ENCODE measurements around the gene TNMD. TPM values are rescaled to one million over a fixed set of nuclear protein-coding genes. Genes with fewer than 3 reads are reported as not detected.

The TNMD gene
- total RNA-seq, 1 donor from 2014 or later, result not detected

DNA sequence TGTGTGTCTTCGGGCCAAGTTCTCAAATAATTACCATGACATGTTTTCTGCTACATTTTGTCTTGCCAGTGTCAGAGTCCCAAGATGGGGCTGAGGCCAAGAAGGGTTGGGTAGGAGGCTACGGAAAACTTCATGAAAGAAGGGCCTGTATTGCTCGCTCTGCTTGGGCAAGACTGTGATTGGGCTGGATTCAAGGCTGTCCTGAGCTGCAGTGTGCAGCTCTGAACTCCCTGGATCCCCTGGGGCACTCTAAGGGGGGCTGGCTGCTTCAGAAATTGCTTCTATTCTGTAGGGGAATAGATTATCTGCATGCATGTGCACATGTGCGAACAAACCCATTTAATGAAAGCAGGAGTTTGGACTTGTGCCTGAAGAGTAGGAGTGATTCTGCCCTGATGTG lies 38.3 kb downstream of the TNMD start:
- Mint-ChIP-seq H3K4me1 (peaks cover 7% of the 10 kb centered on the region), H3K9me3 (no peaks in the 10 kb centered on the region), H3K36me3 (ENCODE audit: low read depth) (no peaks in the 10 kb centered on the region), H3K27me3 (no peaks in the 10 kb centered on the region), H3K27ac (no peak overlapping the region), H3K4me3 (no peak overlapping the region)
- no peak for DNase-seq
- intact Hi-C loops (cut with micrococcal nuclease), result no loop called here

DNA sequence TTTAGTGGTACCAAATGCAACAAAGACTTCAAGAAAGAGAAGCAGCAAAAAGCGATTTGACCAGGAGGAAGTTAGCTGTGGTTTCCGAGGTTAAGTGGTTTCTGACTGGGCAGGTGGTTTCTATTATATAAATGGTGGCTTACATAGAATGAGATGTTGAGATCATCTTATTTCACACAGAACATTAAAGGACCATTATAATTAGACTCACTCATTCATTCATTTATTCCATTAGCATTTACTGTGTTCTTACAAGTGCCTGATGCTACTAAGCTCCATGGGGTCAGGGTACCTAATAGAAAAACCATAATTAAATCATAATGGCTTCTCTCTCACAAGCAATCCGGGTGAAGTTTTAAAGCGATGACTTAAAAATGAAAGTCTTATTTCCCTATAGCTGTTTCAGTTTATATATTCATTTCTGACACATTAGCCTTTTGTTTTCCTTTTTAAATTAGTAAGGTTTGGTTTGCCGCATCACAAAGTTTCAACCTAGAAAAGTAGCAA lies 41.3 kb downstream of the TNMD start:
- DNase-seq, result no peak
- Mint-ChIP-seq H3K4me3 (no peak overlapping the region), H3K4me1 (peaks cover 7% of the 10 kb centered on the region), H3K36me3 (ENCODE audit: low read depth) (no peaks in the 10 kb centered on the region), H3K27ac (no peak overlapping the region), H3K27me3 (no peaks in the 10 kb centered on the region), H3K9me3 (no peaks in the 10 kb centered on the region)
- intact Hi-C loops (cut with micrococcal nuclease), result no loop called here

DNA sequence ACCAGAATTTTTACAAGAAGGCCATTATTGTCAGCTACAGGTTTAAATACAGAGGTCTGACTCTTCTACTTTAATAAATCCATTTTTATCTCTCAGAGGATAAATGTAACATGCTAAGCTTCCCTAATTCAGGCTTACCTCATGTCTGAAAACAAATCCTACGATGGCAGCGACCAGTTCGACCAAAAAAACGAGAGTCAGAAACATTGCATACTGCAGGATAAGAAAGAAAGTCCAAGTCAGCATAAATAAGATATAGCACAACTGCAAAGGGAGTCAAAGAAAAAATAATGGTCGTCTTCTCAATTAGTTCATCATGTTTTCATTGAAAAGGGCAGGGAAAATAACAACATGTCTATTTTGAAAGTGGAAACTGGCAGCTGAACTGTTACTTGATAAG lies 50.3 kb downstream of the TNMD start:
- intact Hi-C loops (cut with micrococcal nuclease), result no loop called here
- H3K4me3 Mint-ChIP-seq, result no peak overlapping the region
- H3K27ac Mint-ChIP-seq, result no peak overlapping the region
- no peak for DNase-seq
- peaks cover 6% of the 10 kb centered on the region for H3K4me1 Mint-ChIP-seq
- peaks cover 24% of the 10 kb centered on the region for H3K27me3 Mint-ChIP-seq
- no peaks in the 10 kb centered on the region for H3K36me3 Mint-ChIP-seq (ENCODE audit: low read depth)
- no peaks in the 10 kb centered on the region for H3K9me3 Mint-ChIP-seq

DNA sequence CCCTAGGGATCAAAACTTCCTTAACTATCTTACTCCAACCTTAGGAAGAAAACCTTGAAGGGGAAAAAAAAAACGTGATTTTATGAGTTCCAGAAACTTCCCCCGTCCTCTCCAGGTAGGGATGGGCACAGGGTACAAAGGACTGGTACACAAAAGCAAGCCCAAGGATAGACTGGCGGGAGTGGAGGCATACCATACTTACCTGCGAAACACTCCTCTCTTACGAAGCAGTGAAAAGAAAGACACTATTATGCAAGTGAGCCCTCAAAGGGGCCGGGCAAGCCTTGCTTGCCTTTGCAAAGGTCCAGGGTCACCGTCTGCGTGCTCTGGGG lies 51.2 kb downstream of the TNMD start:
- no peak overlapping the region for H3K4me3 Mint-ChIP-seq
- peaks cover 6% of the 10 kb centered on the region for H3K4me1 Mint-ChIP-seq
- no peaks in the 10 kb centered on the region for H3K36me3 Mint-ChIP-seq (ENCODE audit: low read depth)
- DNase-seq, result no peak
- H3K9me3 Mint-ChIP-seq, result no peaks in the 10 kb centered on the region
- H3K27ac Mint-ChIP-seq, result no peak overlapping the region
- intact Hi-C loops (cut with micrococcal nuclease), result loop anchor here (2.0 kb wide), 1 partner anchor 123 kb away; no protein-coding TSS in a partner anchor
- H3K27me3 Mint-ChIP-seq, result peaks cover 24% of the 10 kb centered on the region

DNA sequence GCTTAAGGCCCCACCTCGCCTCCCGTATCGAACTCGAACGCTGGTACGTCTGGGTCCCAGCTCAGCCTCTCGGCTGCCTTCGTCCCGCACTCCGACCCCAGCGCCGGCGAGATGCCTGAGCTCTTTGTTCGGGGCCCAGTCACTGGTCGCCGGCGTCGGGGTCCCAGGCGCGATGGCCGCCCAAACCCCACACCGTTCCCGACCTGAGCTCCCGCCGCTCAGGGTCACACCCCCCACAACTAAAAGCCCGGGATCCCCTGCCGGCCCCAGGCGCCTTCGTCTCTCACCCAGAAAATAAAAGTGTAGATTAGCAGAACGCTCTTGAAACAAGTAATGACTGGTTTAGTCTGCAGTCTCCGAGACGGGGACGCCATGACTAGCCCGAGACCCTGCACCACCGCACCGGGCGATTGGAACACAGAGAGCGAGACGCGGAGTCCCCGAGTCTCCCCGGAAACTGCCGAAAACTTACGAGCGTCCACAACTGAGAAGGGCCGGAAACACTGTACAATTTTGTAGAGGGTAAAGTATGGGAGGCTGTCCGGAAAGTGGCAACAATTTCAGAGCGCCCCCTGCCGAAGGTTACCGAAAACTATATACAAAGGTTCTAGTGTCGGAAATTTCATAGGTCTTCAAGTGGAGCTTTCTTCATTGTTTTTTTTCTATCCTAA lies 51.7 kb downstream of the TNMD start, which contains the start of gene TSPAN6:
Gene TSPAN6 (minus strand): TSS at position 486 of the 671 bp plus-strand sequence. CDS start 112 bp downstream, at position 374.
- peak within 1 kb of the TSS; percentile 88 for H3K4me3 Mint-ChIP-seq
- no peaks in the 10 kb centered on the region for H3K9me3 Mint-ChIP-seq
- peaks cover 6% of the 10 kb centered on the region for H3K4me1 Mint-ChIP-seq
- no peaks in the 10 kb centered on the region for H3K36me3 Mint-ChIP-seq (ENCODE audit: low read depth)
- intact Hi-C loops (cut with micrococcal nuclease), result loop anchor here (2.0 kb wide), 1 partner anchor 124 kb away; no protein-coding TSS in a partner anchor
- H3K27me3 Mint-ChIP-seq, result peaks cover 24% of the 10 kb centered on the region
- H3K27ac Mint-ChIP-seq, result peak within 1 kb of the TSS; percentile 57
- peak; percentile 88 for DNase-seq

DNA sequence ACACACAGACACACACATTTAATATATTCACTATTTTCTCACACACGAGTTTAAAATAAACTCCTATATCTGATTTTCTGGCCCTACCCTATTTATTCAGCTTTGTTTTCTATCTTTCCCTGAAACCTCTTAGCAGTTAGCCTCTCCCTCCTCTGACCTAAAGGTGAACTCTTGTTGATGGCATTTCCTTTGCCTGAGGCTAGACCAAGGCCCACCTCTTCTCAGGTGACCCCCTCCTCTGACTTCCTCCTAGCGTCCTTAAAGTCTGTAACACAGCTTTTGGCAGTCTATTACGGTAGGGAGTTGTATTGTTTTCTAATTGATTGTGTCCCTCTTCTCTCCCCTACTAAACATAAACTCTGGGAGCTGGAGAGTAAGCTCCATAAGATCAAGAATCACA lies 57.6 kb downstream of the TNMD start:
- H3K27me3 Mint-ChIP-seq, result peaks cover 9% of the 10 kb centered on the region

DNA sequence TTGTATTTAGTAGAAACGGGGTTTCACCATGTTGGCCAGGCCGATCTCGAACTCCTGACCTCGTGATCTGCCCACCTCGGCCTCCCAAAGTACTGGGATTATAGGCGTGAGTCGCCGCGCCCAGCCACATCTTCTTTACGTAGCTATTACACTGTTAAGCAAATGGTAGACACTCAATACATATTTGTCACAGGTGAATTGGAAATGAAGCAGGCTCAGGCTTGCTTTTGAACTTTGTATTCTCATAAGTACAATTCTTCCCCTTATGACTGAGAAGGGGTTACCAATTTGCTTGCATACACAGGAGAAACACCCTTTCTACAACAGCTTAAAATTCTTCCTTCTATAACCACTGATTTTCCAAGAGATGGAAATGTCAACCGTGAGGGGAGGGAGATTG lies 58.5 kb downstream of the TNMD start:
- intact Hi-C loops (cut with micrococcal nuclease), result no loop called here
- no peaks in the 10 kb centered on the region for H3K4me1 Mint-ChIP-seq
- no peaks in the 10 kb centered on the region for H3K9me3 Mint-ChIP-seq
- H3K27me3 Mint-ChIP-seq, result peaks cover 9% of the 10 kb centered on the region
- no peak overlapping the region for H3K4me3 Mint-ChIP-seq
- no peaks in the 10 kb centered on the region for H3K36me3 Mint-ChIP-seq (ENCODE audit: low read depth)
- H3K27ac Mint-ChIP-seq, result no peak overlapping the region
- no peak for DNase-seq

More for the DNA sequence above, 57.6 kb downstream of the TNMD start:
- Mint-ChIP-seq H3K4me3 (no peak overlapping the region), H3K36me3 (ENCODE audit: low read depth) (no peaks in the 10 kb centered on the region), H3K9me3 (no peaks in the 10 kb centered on the region), H3K27ac (no peak overlapping the region), H3K4me1 (no peaks in the 10 kb centered on the region)
- no peak for DNase-seq
- intact Hi-C loops (cut with micrococcal nuclease), result no loop called here

DNA sequence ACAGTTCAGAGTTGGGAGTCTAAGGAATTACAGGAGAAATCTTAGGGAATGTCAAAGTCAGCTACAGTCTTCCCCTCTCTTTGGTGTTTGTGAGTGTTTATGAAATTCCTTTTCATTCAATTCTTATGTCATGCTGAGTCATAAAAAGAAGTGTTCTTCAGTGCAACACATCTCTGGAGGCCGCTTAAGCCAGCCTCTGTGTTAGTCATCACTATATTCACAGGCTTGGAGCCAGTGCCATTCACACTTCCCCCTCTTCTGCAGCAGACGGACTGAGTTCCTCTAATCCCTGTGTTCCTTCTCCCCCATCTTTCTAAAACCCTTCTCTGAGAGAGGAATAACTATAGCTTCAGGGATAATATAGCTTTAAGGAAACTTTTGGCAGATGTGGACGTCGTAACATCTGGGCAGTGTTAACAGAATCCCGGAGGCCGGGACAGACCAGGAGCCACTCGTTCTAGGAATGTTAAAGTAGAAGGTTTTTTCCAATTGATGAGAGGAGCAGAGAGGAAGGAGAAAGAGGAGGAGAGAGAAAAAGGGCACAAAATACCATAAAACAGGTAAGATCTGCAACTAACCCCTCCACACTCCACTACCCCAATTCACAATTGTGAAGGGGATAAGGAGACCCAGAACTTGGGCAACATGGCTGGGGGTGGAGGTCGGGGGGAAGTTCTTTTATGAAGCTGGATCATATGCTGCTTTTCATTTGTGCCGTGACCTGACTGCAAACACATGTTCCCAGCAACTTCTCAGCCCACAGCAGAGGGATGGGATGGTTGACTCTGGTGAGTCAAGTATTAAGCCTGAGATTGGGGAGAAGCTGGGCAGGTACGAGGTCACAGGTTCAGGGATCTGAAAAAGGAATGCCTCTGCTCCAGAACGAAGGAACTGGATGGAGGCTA lies 59.5 kb downstream of the TNMD start, which contains the start of gene SRPX2:
Gene SRPX2 (plus strand): TSS at position 244 of the 905 bp plus-strand sequence. CDS start 2,124 bp downstream, outside the sequence.
- Mint-ChIP-seq H3K4me3 (no peak within 1 kb of the TSS), H3K4me1 (no peaks in the 10 kb centered on the region), H3K27ac (no peak within 1 kb of the TSS), H3K36me3 (ENCODE audit: low read depth) (no peaks in the 10 kb centered on the region), H3K27me3 (peaks cover 5% of the 10 kb centered on the region), H3K9me3 (no peaks in the 10 kb centered on the region)
- DNase-seq, result no peak
- intact Hi-C loops (cut with micrococcal nuclease), result no loop called here

DNA sequence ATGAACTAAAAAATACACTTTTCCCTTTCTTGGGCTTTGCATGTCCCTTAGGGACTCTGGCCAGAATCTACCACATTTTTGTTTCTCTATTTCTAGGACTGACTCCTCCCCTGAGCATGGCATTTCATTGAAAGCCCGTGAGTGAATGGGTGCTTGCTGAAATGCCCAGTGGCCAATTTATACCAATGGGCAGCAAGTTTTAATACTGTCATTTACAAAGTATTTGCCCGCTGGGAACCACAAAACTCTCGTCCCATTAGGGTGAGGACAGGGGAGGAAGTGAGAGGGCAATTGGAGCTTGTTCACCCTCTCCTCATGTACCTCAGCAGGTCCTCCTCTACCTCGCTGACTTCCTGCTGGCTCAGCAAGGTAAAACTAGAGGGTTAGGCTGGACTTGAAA lies 60.4 kb downstream of the TNMD start:
- Mint-ChIP-seq H3K36me3 (ENCODE audit: low read depth) (no peaks in the 10 kb centered on the region), H3K4me3 (no peak overlapping the region), H3K4me1 (no peaks in the 10 kb centered on the region), H3K9me3 (no peaks in the 10 kb centered on the region), H3K27ac (no peak overlapping the region), H3K27me3 (no peaks in the 10 kb centered on the region)
- no peak for DNase-seq
- intact Hi-C loops (cut with micrococcal nuclease), result no loop called here

DNA sequence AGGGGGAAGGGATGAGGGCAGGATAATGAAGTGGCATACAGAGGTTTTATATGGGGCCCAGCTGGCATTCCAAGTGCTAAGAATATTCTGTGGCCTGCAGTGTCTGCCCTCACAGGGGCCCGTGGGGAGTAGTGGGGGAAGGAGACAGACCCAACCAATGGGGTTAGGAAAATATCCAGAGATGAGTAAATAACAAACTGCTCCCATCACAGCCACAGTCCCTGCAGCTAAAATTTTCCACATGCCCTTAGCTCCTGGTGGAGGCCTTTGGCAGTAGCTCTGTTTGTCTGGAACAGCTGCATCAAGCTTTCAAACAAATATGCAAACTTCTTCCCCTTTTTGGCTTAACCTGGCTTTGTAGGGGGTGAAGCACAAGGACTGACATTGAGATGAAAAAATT lies 62.4 kb downstream of the TNMD start:
- no peak overlapping the region for H3K4me3 Mint-ChIP-seq
- no peaks in the 10 kb centered on the region for H3K27me3 Mint-ChIP-seq
- no peak overlapping the region for H3K27ac Mint-ChIP-seq
- intact Hi-C loops (cut with micrococcal nuclease), result no loop called here
- H3K4me1 Mint-ChIP-seq, result no peaks in the 10 kb centered on the region
- no peaks in the 10 kb centered on the region for H3K9me3 Mint-ChIP-seq
- no peak for DNase-seq
- no peaks in the 10 kb centered on the region for H3K36me3 Mint-ChIP-seq (ENCODE audit: low read depth)

DNA sequence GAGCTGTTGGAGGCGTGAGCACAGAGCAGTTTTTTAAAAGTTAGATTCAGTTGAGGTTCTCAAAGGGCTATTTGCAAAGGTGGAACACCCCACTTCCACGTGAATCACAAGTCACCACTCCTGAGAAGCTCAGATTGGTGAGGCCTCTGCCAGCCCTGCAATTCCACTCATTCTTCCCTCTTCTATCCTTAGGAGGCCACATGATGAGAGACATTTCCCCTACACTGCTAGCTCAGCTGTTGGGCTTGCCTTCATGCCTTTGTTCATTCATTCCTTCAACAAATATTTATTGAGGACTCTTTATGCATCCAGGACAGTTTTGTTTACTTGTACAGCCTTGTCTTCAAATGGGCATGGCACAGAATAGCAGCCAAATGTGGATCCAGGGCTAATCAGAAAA lies 63.0 kb downstream of the TNMD start:
- Mint-ChIP-seq H3K27me3 (no peaks in the 10 kb centered on the region), H3K4me3 (no peak overlapping the region), H3K9me3 (no peaks in the 10 kb centered on the region), H3K36me3 (ENCODE audit: low read depth) (no peaks in the 10 kb centered on the region), H3K4me1 (no peaks in the 10 kb centered on the region), H3K27ac (no peak overlapping the region)
- no peak for DNase-seq
- intact Hi-C loops (cut with micrococcal nuclease), result no loop called here

DNA sequence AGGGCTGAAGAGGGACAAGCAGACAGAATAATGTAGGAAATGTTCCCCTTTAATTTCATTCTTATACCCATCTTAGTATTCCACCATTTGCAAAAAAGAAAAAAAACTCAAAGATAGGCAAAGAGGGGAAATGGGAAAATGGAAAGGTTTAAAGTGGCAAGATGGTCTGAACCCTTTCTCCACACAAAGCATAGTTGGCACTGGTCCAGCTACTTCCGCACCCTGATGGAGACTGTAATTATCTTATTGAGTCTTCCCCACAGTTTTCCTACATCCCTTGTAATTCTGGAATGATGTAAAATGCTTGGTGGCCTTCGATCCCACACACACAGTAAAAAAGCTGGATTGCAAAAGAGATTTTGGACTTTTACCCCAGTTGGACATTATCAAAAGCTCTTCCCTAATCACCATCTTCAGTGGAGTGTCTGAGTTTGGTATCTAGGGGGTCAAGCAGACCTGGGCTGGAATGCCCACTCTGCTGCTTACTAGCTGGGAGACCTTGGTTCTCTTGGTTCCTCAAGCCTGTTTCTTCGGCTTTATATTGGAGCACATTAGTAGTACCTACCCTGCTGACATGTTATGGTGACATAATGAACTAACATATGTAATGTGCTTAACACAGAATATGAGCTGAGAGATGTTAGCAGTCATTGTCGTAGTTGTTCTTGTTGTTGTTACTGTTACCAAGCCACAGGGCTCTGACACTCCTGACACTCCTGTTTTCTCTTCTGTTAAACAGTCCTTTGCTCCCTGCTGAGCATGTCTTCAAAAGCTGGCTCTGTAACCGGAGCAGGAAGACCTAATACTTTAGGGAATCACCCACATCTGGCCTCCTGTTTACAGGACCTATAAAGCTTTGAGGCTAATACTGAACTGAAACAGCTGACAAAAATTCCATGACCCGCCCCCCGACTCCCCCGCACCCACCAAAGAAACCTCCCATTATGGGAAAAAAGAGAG lies 64.0 kb downstream of the TNMD start:
- Mint-ChIP-seq H3K9me3 (no peaks in the 10 kb centered on the region), H3K27me3 (no peaks in the 10 kb centered on the region), H3K4me3 (no peak overlapping the region), H3K36me3 (ENCODE audit: low read depth) (no peaks in the 10 kb centered on the region), H3K4me1 (no peaks in the 10 kb centered on the region), H3K27ac (no peak overlapping the region)
- intact Hi-C loops (cut with micrococcal nuclease), result no loop called here
- DNase-seq, result no peak

Data from activated CD4-positive, alpha-beta T cell treated with anti-CD3 and anti-CD28 coated beads, Interleukin-2, amount 10 ng/mL, durations not matched to agents 24 days and 14 days (primary cell).